ENCODE results near the gene BLOC1S3. TPM values are rescaled to one million over a fixed set of nuclear protein-coding genes. Genes with fewer than 3 reads are reported as not detected.

The BLOC1S3 gene
- total and polyA plus RNA-seq, 2 of the 4 experiments (the other 2 are of a cell fraction): 1.1 to 4.9 TPM

GRCh38 chr19:45158503-45159209 lies 19.9 kb upstream of the BLOC1S3 start:
- Histone ChIP-seq H2AK5ac (ENCODE audit: low read depth, low read length) (no peak overlapping the region), H3K4me1 (ENCODE audit: control insufficient read depth, insufficient read depth, low read length) (peaks cover 8% of the 10 kb centered on the region), H2BK20ac (ENCODE audit: low read depth, low read length) (no peak overlapping the region), H3K9ac (ENCODE audit: low read depth, low read length) (no peak overlapping the region), H4K8ac (ENCODE audit: low read depth in 2 of 2, low read length in 2 of 2) (no peak overlapping the region), H4K5ac (ENCODE audit: low read depth, low read length) (no peak overlapping the region), H3K23ac (ENCODE audit: low read depth, low read length) (no peak overlapping the region), H3K27ac (ENCODE audit: insufficient read depth, low read length) (no peak overlapping the region), H3K79me1 (ENCODE audit: low read depth in 1 of 2, low read length in 2 of 2) (no peaks in the 10 kb centered on the region), H3K4ac (ENCODE audit: low read depth, low read length) (no peak overlapping the region), H4K20me1 (ENCODE audit: insufficient read depth, low read length) (peaks cover 5% of the 10 kb centered on the region), H3K4me2 (ENCODE audit: low read depth, low read length) (no peak overlapping the region), H4K91ac (ENCODE audit: insufficient read depth, low read depth, low read length) (no peak overlapping the region), H3K56ac (ENCODE audit: extremely low read depth, insufficient read depth, low read length) (no peak overlapping the region), H3K9me3 (ENCODE audit: control insufficient read depth, insufficient read depth, low read length) (no peaks in the 10 kb centered on the region), H3K9me1 (ENCODE audit: insufficient read depth, low read length) (0 out of 2 replicates have a peak, but pooled peaks cover 7% of the 10 kb centered on the region), H3K14ac (replicated peaks; ENCODE audit: low read depth, low read length) (no peak overlapping the region), H2BK5ac (ENCODE audit: low read depth, low read length, poor library complexity, severe bottlenecking) (no peak overlapping the region), H3K36me3 (ENCODE audit: control insufficient read depth, insufficient read depth, low read length) (no peaks in the 10 kb centered on the region), H2BK15ac (ENCODE audit: low read depth, low read length) (no peak overlapping the region), H2BK120ac (ENCODE audit: low read depth, low read length) (no peak overlapping the region), H3K18ac (ENCODE audit: low read depth, low read length) (no peak overlapping the region), H2AFZ (replicated peaks; ENCODE audit: low read length, poor library complexity) (no peak overlapping the region), H3K4me3 (ENCODE audit: insufficient read depth, low read depth, low read length) (no peak overlapping the region), H3K27me3 (ENCODE audit: control insufficient read depth, insufficient read depth, low read length) (peaks cover 22% of the 10 kb centered on the region), H2AK9ac (replicated peaks; ENCODE audit: low read depth, low read length, poor library complexity) (no peak overlapping the region)
- POLR2A ChIA-PET (ENCODE audit: unreplicated experiment): no interaction called here
- no TSS peak for BruUV-seq (replicated peaks)
- intact Hi-C loops (cut with micrococcal nuclease): no loop called here
- no peak for DNase-seq
- no peak for ATAC-seq (ENCODE audit: low read depth)
- dilution Hi-C loops (cut with HindIII; ENCODE audit: low sequenced_read_pairs, unreplicated experiment): no loop called here
- in situ Hi-C loops (cut with MboI; ENCODE audit: low sequenced_read_pairs): no loop called here
- CTCF ChIA-PET: interaction anchor here (1.7 kb wide), 1 partner anchor 90 kb away, joined by 4 read pairs; no protein-coding TSS in a partner anchor
- 87% methylated on average over 16 of the region's 27 CpGs; no CpG with 5 or more reads in 1 of the 2 experiments for WGBS, 2 experiments (ENCODE audit: extremely low coverage in 2 of 2, insufficient read length in 1 of 2)
- TF ChIP-seq MXI1 (IDR thresholded peaks at IDR 0.05; ENCODE audit: borderline replicate concordance, low read depth, low read length) (no peak), CEBPB (IDR thresholded peaks at IDR 0.05; ENCODE audit: low read depth, low read length) (no peak), SMC3 (IDR thresholded peaks at IDR 0.05; ENCODE audit: low read depth, low read length) (no peak), RFX5 (IDR thresholded peaks at IDR 0.05; ENCODE audit: low read depth, low read length) (no peak), RAD21 (IDR thresholded peaks at IDR 0.05; ENCODE audit: low read length) (no peak), POLR2A (IDR thresholded peaks at IDR 0.05; ENCODE audit: low read depth, low read length) (no peak), ELK1 (IDR thresholded peaks at IDR 0.05; ENCODE audit: borderline replicate concordance, low read depth, low read length) (no peak), CTCF (conservative IDR thresholded peaks at IDR 0.05; ENCODE audit: low read depth, low read length) (no peak), MAFK (IDR thresholded peaks at IDR 0.05; ENCODE audit: low read depth, low read length) (no peak), NFE2L2 (IDR thresholded peaks at IDR 0.05; ENCODE audit: low read depth, low read length) (no peak), RCOR1 (IDR thresholded peaks at IDR 0.05; ENCODE audit: insufficient replicate concordance, low read length) (no peak), CHD1 (IDR thresholded peaks at IDR 0.05; ENCODE audit: low read depth, low read length) (no peak), FOS (IDR thresholded peaks at IDR 0.05; ENCODE audit: low read depth, low read length) (no peak), USF2 (IDR thresholded peaks at IDR 0.05; ENCODE audit: low read depth, low read length) (no peak)
